HEK293 (cell line): ENCODE data around the gene TNFRSF6B.

Experiments used
- CTCF ChIP-seq: fragments of 450-650 bp; formaldehyde crosslinking; IDR thresholded peaks from 2 replicates; pipeline ENCODE4 v1.5.1; 2016; ENCODE audit warnings: missing biosample characterization, missing genetic modification characterization
- HOXA7 ChIP-seq: sonication (generic); formaldehyde crosslinking; IDR thresholded peaks from 2 replicates; pipeline ENCODE4 v1.8.1; 2022; ENCODE audit warnings: missing genetic modification reagents, borderline replicate concordance
- KLF16 ChIP-seq: fragments of 450-650 bp; formaldehyde crosslinking; IDR thresholded peaks from 2 replicates; pipeline ENCODE4 v1.5.1; 2017; ENCODE audit warnings: missing biosample characterization, missing genetic modification characterization
- PBX3 ChIP-seq: sonication (generic); formaldehyde crosslinking; IDR thresholded peaks from 2 replicates; pipeline ENCODE4 v1.8.1; 2022; ENCODE audit warnings: mild to moderate bottlenecking, moderate library complexity, missing genetic modification reagents
- RBAK ChIP-seq: fragments of 450-650 bp; formaldehyde crosslinking; IDR thresholded peaks from 2 replicates; pipeline ENCODE4 v1.5.1; 2016; ENCODE audit warnings: missing biosample characterization, missing genetic modification characterization
- REPIN1 ChIP-seq: fragments of 450-650 bp; formaldehyde crosslinking; IDR thresholded peaks from 2 replicates; pipeline ENCODE4 v1.5.1; 2017; ENCODE audit warnings: missing biosample characterization, missing genetic modification characterization, low read depth
- SP3 ChIP-seq: fragments of 450-650 bp; formaldehyde crosslinking; IDR thresholded peaks from 2 replicates; pipeline ENCODE4 v1.5.1; 2016; ENCODE audit warnings: missing biosample characterization, missing genetic modification characterization
- ZNF140 ChIP-seq: fragments of 450-650 bp; formaldehyde crosslinking; IDR thresholded peaks from 2 replicates; pipeline ENCODE4 v1.5.1; 2016; ENCODE audit warnings: missing biosample characterization, missing genetic modification characterization
- ZNF184 ChIP-seq: fragments of 450-650 bp; IDR thresholded peaks from 2 replicates; pipeline ENCODE4 v1.5.1; 2018; ENCODE audit warnings: missing biosample characterization, mild to moderate bottlenecking, missing genetic modification characterization
- ZNF221 ChIP-seq: fragments of 450-650 bp; formaldehyde crosslinking; IDR thresholded peaks from 2 replicates; pipeline ENCODE4 v1.5.1; 2017; ENCODE audit warnings: missing biosample characterization, missing genetic modification characterization, borderline replicate concordance
- ZNF48 ChIP-seq: fragments of 450-650 bp; formaldehyde crosslinking; IDR thresholded peaks from 2 replicates; pipeline ENCODE4 v1.5.1; 2016; ENCODE audit warnings: missing biosample characterization, missing genetic modification characterization
- ZNF501 ChIP-seq: fragments of 450-650 bp; formaldehyde crosslinking; IDR thresholded peaks from 2 replicates; pipeline ENCODE4 v1.5.1; 2016; ENCODE audit warnings: missing biosample characterization, missing genetic modification characterization
- ZNF747 ChIP-seq: fragments of 450-650 bp; formaldehyde crosslinking; IDR thresholded peaks from 2 replicates; pipeline ENCODE4 v1.5.1; 2016; ENCODE audit warnings: missing biosample characterization, missing genetic modification characterization

GRCh38 chr20:63685269-63686026, 11.0 kb upstream of the TNFRSF6B start:
- TF ChIP-seq ZNF501 (no peak), ZNF140 (no peak), CTCF (tag by site-specific recombination) (no peak), ZNF48 (tag by site-specific recombination) (no peak), ZNF747 (tag by site-specific recombination) (no peak), REPIN1 (tag by site-specific recombination) (no peak), HOXA7 (CRISPR knock-in tag) (no peak), ZNF221 (tag by site-specific recombination) (no peak), RBAK (tag by site-specific recombination) (no peak), ZNF184 (tag by site-specific recombination) (no peak), KLF16 (tag by site-specific recombination) (no peak), SP3 (tag by site-specific recombination) (no peak), PBX3 (CRISPR knock-in tag) (no peak)
